OCI-LY7 (cell line): ENCODE measurements around the gene KCNIP4.

Source experiments
- EZH2phosphoT487 ChIP-seq: fragments of 200-600 bp; sonication (generic); IDR thresholded peaks from 2 replicates; pipeline ENCODE4 v1.6.1; 2018; ENCODE audit warnings: low read depth, borderline replicate concordance, mild to moderate bottlenecking, mixed run types, antibody characterized with exemption, low read length, moderate library complexity, mixed read lengths
- TF ChIP-seq, protein P1 (sequence below): fragments of 200-600 bp; sonication (generic); conservative IDR thresholded peaks from 2 replicates; pipeline ENCODE4 v1.5.1; 2014; ENCODE audit warnings: mild to moderate bottlenecking, antibody characterized with exemption, low read length, moderate library complexity, mixed read lengths

- TF ChIP-seq, protein P1, sequence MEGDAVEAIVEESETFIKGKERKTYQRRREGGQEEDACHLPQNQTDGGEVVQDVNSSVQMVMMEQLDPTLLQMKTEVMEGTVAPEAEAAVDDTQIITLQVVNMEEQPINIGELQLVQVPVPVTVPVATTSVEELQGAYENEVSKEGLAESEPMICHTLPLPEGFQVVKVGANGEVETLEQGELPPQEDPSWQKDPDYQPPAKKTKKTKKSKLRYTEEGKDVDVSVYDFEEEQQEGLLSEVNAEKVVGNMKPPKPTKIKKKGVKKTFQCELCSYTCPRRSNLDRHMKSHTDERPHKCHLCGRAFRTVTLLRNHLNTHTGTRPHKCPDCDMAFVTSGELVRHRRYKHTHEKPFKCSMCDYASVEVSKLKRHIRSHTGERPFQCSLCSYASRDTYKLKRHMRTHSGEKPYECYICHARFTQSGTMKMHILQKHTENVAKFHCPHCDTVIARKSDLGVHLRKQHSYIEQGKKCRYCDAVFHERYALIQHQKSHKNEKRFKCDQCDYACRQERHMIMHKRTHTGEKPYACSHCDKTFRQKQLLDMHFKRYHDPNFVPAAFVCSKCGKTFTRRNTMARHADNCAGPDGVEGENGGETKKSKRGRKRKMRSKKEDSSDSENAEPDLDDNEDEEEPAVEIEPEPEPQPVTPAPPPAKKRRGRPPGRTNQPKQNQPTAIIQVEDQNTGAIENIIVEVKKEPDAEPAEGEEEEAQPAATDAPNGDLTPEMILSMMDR, result no peak
- no peak for TF ChIP-seq EZH2phosphoT487
Observed at GRCh38 chr4:21529214-21529613, 419.4 kb downstream of the KCNIP4 start.
